Measurements from ENCODE around the gene KRT28. TPM values are rescaled to one million over a fixed set of nuclear protein-coding genes. Genes with fewer than 3 reads are reported as not detected.

KRT28 gene
- total RNA-seq, 1 experiment from 2014 or later = not detected

GRCh38 chr17:40813804-40814203 lies 14.0 kb upstream of the KRT28 start:
- peaks cover 8% of the 10 kb centered on the region; the same call in 1 of the 2 replicates for H3K36me3 ChIP-seq (ENCODE audit: control insufficient read depth, insufficient read depth, low read length)
- H3K27ac ChIP-seq (ENCODE audit: low read length) = no peak overlapping the region
- CTCF ChIA-PET = no interaction called here
- no peaks in the 10 kb centered on the region for H3K9me3 ChIP-seq (ENCODE audit: control insufficient read depth, insufficient read depth, low read depth, low read length)
- no peak overlapping the region for H3K4me3 ChIP-seq (ENCODE audit: low read depth in 2 of 2, low read length in 2 of 2)
- TF ChIP-seq SIN3A (IDR thresholded peaks at IDR 0.05; ENCODE audit: borderline replicate concordance, insufficient read depth, low read depth, low read length) (no peak), CTCF (IDR thresholded peaks at IDR 0.05) (no peak), POLR2AphosphoS5 (IDR thresholded peaks at IDR 0.05; ENCODE audit: low read depth, low read length) (no peak), TCF7L2 (IDR thresholded peaks at IDR 0.05; ENCODE audit: low read depth, low read length) (no peak), REST (IDR thresholded peaks at IDR 0.05; ENCODE audit: insufficient read depth in 1 of 2, low read depth in 2 of 2, low read length in 1 of 2) (no peak)
- no TSS peak for BruUV-seq (replicated peaks)
- POLR2A ChIA-PET = interaction anchor here (0.6 kb wide), 1 partner anchor 212 kb away, joined by 3 read pairs; no protein-coding TSS in a partner anchor
- H3K4me1 ChIP-seq (ENCODE audit: control insufficient read depth, insufficient read depth, low read length) = no peaks in the 10 kb centered on the region; the same call in 1 of the 2 replicates
- intact Hi-C loops (cut with micrococcal nuclease; ENCODE audit: unreplicated experiment) = no loop called here
- no peak for DNase-seq (ENCODE audit: low read depth, low spot score)
- no peak for ATAC-seq
- H3K27me3 ChIP-seq (ENCODE audit: control insufficient read depth, insufficient read depth, low read length) = peaks cover 3% of the 10 kb centered on the region; the same call in 1 of the 2 replicates
- in situ Hi-C loops (cut with HindIII; ENCODE audit: low pct_unique_long_range_greater_than_20kb, low sequenced_read_pairs) = no loop called here

GRCh38 chr17:40812639-40813038 lies 12.9 kb upstream of the KRT28 start:
- CTCF ChIA-PET = no interaction called here
- no peak for DNase-seq (ENCODE audit: low read depth, low spot score)

More at GRCh38 chr17:40812639-40813038, 12.9 kb upstream of the KRT28 start:
- BruUV-seq (replicated peaks) = no TSS peak
- H3K36me3 ChIP-seq (ENCODE audit: control insufficient read depth, insufficient read depth, low read length) = no peaks in the 10 kb centered on the region
- H3K27me3 ChIP-seq (ENCODE audit: control insufficient read depth, insufficient read depth, low read length) = peaks cover 3% of the 10 kb centered on the region; the same call in 1 of the 2 replicates
- no peaks in the 10 kb centered on the region for H3K4me1 ChIP-seq (ENCODE audit: control insufficient read depth, insufficient read depth, low read length)
- POLR2A ChIA-PET = no interaction called here
- in situ Hi-C loops (cut with HindIII; ENCODE audit: low pct_unique_long_range_greater_than_20kb, low sequenced_read_pairs) (no loop called here), intact Hi-C loops (cut with micrococcal nuclease; ENCODE audit: unreplicated experiment) (no loop called here)
- no peak overlapping the region for H3K27ac ChIP-seq (ENCODE audit: low read length)
- TF ChIP-seq POLR2AphosphoS5 (IDR thresholded peaks at IDR 0.05; ENCODE audit: low read depth, low read length) (no peak), TCF7L2 (IDR thresholded peaks at IDR 0.05; ENCODE audit: low read depth, low read length) (no peak), CTCF (IDR thresholded peaks at IDR 0.05) (no peak), REST (IDR thresholded peaks at IDR 0.05; ENCODE audit: insufficient read depth in 1 of 2, low read depth in 2 of 2, low read length in 1 of 2) (no peak), SIN3A (IDR thresholded peaks at IDR 0.05; ENCODE audit: borderline replicate concordance, insufficient read depth, low read depth, low read length) (no peak)
- ATAC-seq = no peak
- no peak overlapping the region for H3K4me3 ChIP-seq (ENCODE audit: low read depth in 2 of 2, low read length in 2 of 2)
- H3K9me3 ChIP-seq (ENCODE audit: control insufficient read depth, insufficient read depth, low read depth, low read length) = no peaks in the 10 kb centered on the region

All from Panc1 (cell line).